Body of pancreas (tissue), 4 donors: Measurements from ENCODE around the gene NRL. TPM values are rescaled to one million over a fixed set of nuclear protein-coding genes. Genes with fewer than 3 reads are reported as not detected.

Experiments used
- ATAC-seq: fragments of 150-250 bp; one replicate; pipeline ENCODE4 v1.9.1; 2016
- DNase-seq, 4 donors: peaks; one replicate each; pipeline ENCODE4 v3.0.0-alpha.2; 2019
- H3K27ac ChIP-seq, 4 donors: fragments of 200-600 bp; sonication (generic); 1 replicate in 3 of 4; 2 replicates in 1 of 4; pipeline versions ENCODE4 v1.5.1 to v1.6.1; 2016 to 2019; ENCODE audit warnings: mild to moderate bottlenecking in 1 of 4, mixed read lengths in 1 of 4, moderate library complexity in 1 of 4
- H3K27me3 ChIP-seq, 2 donors: fragments of 200-600 bp; sonication (generic); one replicate each; pipeline ENCODE4 v1.6.0; 2016; ENCODE audit warnings: mild to moderate bottlenecking in 1 of 2
- H3K36me3 ChIP-seq, 2 donors: fragments of 200-600 bp; sonication (generic); replicated peaks in 1 of 2; 2 replicates each; pipeline ENCODE4 v1.5.1; 2016; ENCODE audit warnings: low read depth in 2 of 2; ENCODE audit not compliant: insufficient read depth in 1 of 2
- H3K4me1 ChIP-seq: fragments of 200-600 bp; sonication (generic); one replicate; pipeline ENCODE4 v1.6.0; 2016
- H3K4me3 ChIP-seq, 2 donors: fragments of 200-600 bp; sonication (generic); 1 replicate in 1 of 2; 2 replicates in 1 of 2; pipeline ENCODE4 v1.5.1; 2016 to 2019
- H3K9me3 ChIP-seq, 3 donors: fragments of 200-600 bp; sonication (generic); 1 replicate in 2 of 3; 2 replicates in 1 of 3; pipeline ENCODE4 v1.5.1; 2016
- POLR2A ChIP-seq, 3 donors: fragments of 450-650 bp; IDR thresholded peaks; one replicate each; pipeline ENCODE4 v1.6.1; 2016; ENCODE audit warnings: antibody characterized with exemption in 3 of 3, mild to moderate bottlenecking in 2 of 3
- WGBS, 2 donors: methylation state at CpG; one replicate each; pipeline ENCODE4 v1.1.5; 2017; 5-methylcytosine and 5-hydroxymethylcytosine counted together
- intact Hi-C: fragments of 100-400 bp; cut with DNase I; formaldehyde crosslinking; loops from one replicate; pipeline ENCODE4 v1.15.1; 2023
- total RNA-seq, 2 donors: library from RNA; depleted of rRNA; stranded (reverse); fragments of >200 nt; gene quantifications; one replicate each; pipeline ENCODE4 v1.1.0, GENCODE V29; 2016
- TF ChIP-seq, protein P1 (sequence below), 7 experiments: fragments of 450-650 bp in 4 of 7; fragments of 200-600 bp in 3 of 7; sonication (generic) in 3 of 7; IDR thresholded peaks; one replicate each; pipeline ENCODE4 v1.5.1; 2016 to 2019; ENCODE audit warnings: antibody characterized with exemption in 7 of 7

Gene NRL
- total RNA-seq, 2 donors from 2014 or later: 2.1 to 2.6 TPM

GRCh38 chr14:24080142-24080530 lies 34.6 kb downstream of the NRL start:
- Histone ChIP-seq H3K9me3 (no peaks in the 10 kb centered on the region), H3K4me1 (peaks cover 18% of the 10 kb centered on the region), H3K27ac (peak overlapping the region in 3 of 4 donors; percentile 83 to 91 (median 91)), H3K27me3 (no peaks in the 10 kb centered on the region), H3K36me3 (no peaks in the 10 kb centered on the region), H3K4me3 (no peak overlapping the region)
- WGBS, 2 donors: 71% methylated on average over 3 to 6 of the region's 6 CpGs
- TF ChIP-seq POLR2A (IDR thresholded peaks at IDR 0.05): no peak
- TF ChIP-seq, protein P1, sequence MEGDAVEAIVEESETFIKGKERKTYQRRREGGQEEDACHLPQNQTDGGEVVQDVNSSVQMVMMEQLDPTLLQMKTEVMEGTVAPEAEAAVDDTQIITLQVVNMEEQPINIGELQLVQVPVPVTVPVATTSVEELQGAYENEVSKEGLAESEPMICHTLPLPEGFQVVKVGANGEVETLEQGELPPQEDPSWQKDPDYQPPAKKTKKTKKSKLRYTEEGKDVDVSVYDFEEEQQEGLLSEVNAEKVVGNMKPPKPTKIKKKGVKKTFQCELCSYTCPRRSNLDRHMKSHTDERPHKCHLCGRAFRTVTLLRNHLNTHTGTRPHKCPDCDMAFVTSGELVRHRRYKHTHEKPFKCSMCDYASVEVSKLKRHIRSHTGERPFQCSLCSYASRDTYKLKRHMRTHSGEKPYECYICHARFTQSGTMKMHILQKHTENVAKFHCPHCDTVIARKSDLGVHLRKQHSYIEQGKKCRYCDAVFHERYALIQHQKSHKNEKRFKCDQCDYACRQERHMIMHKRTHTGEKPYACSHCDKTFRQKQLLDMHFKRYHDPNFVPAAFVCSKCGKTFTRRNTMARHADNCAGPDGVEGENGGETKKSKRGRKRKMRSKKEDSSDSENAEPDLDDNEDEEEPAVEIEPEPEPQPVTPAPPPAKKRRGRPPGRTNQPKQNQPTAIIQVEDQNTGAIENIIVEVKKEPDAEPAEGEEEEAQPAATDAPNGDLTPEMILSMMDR (IDR thresholded peaks at IDR 0.05): no peak
- no peak for ATAC-seq
- intact Hi-C loops: no loop called here
- DNase-seq: no peak

DNA sequence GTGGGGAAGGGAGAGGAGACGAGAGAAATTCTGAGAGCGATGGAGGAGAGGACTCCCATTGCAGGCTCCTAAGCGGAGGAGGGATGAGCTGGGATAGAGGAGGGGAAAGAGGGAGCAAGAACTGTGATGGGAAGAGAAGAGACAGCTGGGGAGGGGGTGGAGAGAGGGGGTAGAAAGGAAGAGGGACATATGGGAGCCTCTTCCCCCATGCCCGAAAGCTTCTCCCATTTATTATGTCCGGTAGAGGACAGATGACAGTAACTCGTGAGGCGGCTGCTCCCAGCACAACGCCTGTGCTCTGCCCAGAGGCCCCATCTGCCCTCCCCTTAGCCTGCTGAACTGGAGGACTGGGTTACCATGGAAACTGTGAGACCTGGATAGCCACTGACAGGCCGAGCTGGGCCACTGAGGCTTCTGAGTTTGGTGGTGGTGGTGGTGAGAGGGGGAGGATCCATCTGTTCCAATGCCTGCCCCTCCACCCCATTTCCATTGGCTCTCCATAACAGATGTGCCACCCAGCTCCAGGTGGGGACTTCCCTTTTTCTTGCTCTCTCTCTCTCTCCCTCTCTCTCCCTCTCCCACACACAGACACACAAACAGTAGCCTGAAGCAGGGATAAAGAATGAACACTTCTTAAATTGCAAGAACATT lies 35.1 kb downstream of the NRL start:
- ATAC-seq: no peak
- DNase-seq: peak in 2 of 4 donors; percentile 33 to 55
- no peaks in the 10 kb centered on the region for H3K27me3 ChIP-seq
- intact Hi-C loops: no loop called here
- 85 to 92% methylated on average over 9 of the region's 9 CpGs for WGBS, 2 donors
- no peaks in the 10 kb centered on the region for H3K9me3 ChIP-seq
- H3K36me3 ChIP-seq: no peaks in the 10 kb centered on the region
- no peak overlapping the region for H3K4me3 ChIP-seq
- TF ChIP-seq POLR2A (IDR thresholded peaks at IDR 0.05): no peak
- TF ChIP-seq, protein P1 (IDR thresholded peaks at IDR 0.05): no peak
- H3K4me1 ChIP-seq: peaks cover 24% of the 10 kb centered on the region
- H3K27ac ChIP-seq: peak overlapping the region in 1 of 4 donors; percentile 91

- DNase-seq: no peak
- TF ChIP-seq POLR2A (IDR thresholded peaks at IDR 0.05): no peak
- TF ChIP-seq, protein P1 (IDR thresholded peaks at IDR 0.05): no peak
- Histone ChIP-seq H3K4me1 (peaks cover 33% of the 10 kb centered on the region), H3K4me3 (no peak overlapping the region), H3K9me3 (no peaks in the 10 kb centered on the region), H3K27ac (no peak overlapping the region), H3K36me3 (no peaks in the 10 kb centered on the region), H3K27me3 (no peaks in the 10 kb centered on the region)
- 79 to 81% methylated on average over 3 of the region's 3 CpGs for WGBS, 2 donors
- ATAC-seq: no peak
- intact Hi-C loops: no loop called here
Observed at GRCh38 chr14:24078146-24078545, 36.6 kb downstream of the NRL start.

- H3K9me3 ChIP-seq: no peaks in the 10 kb centered on the region
- ATAC-seq (no peak), DNase-seq (no peak)
- intact Hi-C loops: no loop called here
- no peaks in the 10 kb centered on the region for H3K36me3 ChIP-seq
- 93 to 94% methylated on average over 17 to 23 of the region's 23 CpGs for WGBS, 2 donors
- no peak overlapping the region for H3K4me3 ChIP-seq
- TF ChIP-seq POLR2A (IDR thresholded peaks at IDR 0.05): no peak
- TF ChIP-seq, protein P1 (IDR thresholded peaks at IDR 0.05): no peak
- H3K4me1 ChIP-seq: peaks cover 42% of the 10 kb centered on the region
- no peak overlapping the region for H3K27ac ChIP-seq
- H3K27me3 ChIP-seq: no peaks in the 10 kb centered on the region
Observed at GRCh38 chr14:24077086-24077485, 37.7 kb downstream of the NRL start.

DNA sequence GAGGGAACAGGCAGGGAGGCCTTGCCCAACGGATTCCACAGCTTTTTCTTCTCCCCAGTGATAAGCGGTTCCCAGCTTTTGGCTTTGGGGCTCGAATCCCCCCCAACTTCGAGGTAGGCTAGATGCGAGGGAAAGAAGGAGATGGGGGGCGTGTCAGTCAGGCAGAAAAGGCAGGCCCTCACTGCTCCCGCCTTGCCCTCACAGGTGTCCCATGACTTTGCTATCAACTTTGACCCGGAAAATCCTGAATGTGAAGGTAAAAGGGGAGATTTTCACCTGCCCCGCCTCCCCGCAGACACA lies 38.5 kb downstream of the NRL start:
- Histone ChIP-seq H3K9me3 (no peaks in the 10 kb centered on the region), H3K4me1 (peaks cover 35% of the 10 kb centered on the region), H3K27me3 (no peaks in the 10 kb centered on the region), H3K36me3 (no peaks in the 10 kb centered on the region), H3K4me3 (no peak overlapping the region), H3K27ac (no peak overlapping the region)
- no peak for TF ChIP-seq POLR2A (IDR thresholded peaks at IDR 0.05)
- TF ChIP-seq, protein P1 (IDR thresholded peaks at IDR 0.05): no peak
- ATAC-seq: no peak
- intact Hi-C loops: no loop called here
- DNase-seq: no peak
- WGBS, 2 donors: 80 to 85% methylated on average over 9 to 10 of the region's 10 CpGs
